HG02759 (cell line): Measurements from ENCODE around the gene RPL15.

Experiments used
- ATAC-seq: cut with Tn5 transposase; IDR thresholded peaks from one replicate; pipeline ENCODE4 v1.9.1; 2021; ENCODE audit warnings: mild to moderate bottlenecking, moderate library complexity; ENCODE audit not compliant: unreplicated experiment

Gene RPL15

DNA sequence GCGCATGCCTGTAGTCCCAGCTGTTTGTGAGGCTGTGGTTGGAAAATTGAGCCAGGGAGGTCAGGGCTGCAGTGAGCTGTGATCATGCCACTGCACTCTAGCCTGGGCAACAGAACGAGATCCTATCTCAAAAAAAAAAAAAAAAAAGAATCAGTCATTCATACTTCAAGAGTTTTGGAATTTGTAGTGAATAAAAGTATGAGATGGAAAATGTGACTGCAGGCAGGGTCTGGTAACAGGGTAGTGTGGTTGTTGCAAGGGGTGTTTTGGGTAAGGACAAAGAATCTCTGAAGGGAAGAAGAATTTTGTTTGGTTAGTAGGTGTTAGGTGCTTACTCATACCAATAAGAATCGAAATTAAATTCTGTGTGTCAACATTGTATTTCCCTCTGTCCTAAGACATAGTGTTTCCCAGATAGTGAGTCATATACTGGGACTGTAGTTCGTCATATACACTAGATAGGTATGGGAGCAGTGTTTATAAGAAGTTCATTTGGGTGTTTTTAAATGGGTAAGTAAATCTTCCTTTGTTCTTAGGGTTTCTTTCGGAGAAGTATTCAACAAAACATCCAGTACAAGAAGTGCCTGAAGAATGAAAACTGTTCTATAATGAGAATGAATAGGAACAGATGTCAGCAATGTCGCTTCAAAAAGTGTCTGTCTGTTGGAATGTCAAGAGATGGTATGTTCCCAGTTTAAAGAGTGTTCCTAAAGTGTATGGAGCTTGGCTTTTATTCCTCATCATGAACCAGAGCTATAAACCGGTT lies 42.4 kb downstream of the RPL15 start:
- no peak for ATAC-seq

DNA sequence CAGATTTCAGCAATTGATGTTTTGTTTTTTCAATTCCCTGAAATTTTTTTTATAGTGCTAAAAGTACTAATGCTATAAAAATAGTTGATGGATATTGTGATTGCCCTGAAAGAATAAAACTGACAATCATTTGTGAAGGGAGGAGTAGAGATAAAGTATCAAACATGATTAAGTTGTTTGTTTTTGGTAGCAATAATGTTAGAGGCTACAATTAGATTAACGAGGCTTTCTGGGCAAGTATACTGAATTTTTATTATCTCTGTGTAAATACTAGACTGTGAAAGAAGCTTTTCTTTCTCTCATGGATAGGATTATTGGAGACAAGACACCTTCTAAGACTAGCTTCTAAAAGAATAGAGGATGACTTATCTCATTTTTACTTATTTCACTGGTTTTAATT lies 43.7 kb downstream of the RPL15 start:
- no peak for ATAC-seq

DNA sequence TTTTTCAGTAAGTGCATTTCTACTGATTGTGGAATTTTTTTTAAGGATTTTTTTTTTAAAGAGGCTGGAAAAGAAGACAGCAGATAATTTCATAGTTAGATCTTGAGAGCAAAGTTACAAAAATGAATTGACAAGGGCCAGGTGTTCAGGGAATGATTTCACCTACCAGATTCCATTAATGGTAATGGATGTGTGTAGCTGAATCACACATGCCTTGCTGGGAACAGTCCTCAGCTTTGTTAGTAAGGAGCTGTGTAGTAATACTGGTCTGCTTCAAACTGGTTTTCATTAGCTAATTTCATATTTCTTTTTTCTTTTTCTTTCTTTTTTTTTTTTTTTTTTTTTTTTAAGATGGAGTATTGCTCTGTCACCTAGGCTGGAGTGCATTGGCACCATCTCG lies 44.1 kb downstream of the RPL15 start:
- ATAC-seq, result no peak

- ATAC-seq, result no peak
Observed at GRCh38 chr3:23961913-23962312, 45.0 kb downstream of the RPL15 start.

DNA sequence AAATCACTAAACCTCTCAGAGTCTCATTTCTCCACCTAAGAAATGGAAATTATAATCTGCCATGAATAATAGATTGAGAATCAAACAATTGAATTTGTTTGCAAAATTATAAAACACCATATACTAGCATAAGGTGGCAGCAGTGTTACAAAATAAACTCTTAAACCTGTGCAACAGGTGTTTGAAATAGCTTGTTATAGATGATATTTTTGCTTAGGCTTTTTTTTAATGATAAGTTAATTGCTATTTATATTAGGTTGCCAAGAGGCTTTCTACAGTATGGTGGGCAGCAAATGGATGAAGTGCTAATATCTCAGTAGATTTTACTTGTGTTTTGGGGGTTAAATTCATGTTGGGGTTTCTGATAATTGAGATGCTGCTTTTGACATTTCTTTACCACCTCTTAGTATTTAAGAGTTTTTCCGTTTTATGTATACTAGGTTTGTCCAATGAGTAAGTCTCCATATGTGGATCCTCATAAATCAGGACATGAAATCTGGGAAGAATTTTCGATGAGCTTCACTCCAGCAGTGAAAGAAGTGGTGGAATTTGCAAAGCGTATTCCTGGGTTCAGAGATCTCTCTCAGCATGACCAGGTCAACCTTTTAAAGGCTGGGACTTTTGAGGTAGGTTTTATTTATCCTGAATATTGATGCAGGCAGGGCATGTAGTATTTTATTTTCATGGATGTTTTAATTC lies 47.8 kb downstream of the RPL15 start:
- ATAC-seq, result no peak

GRCh38 chr3:23966328-23966727 lies 49.4 kb downstream of the RPL15 start:
- no peak for ATAC-seq

- no peak for ATAC-seq
Observed at GRCh38 chr3:23968463-23969184, 51.7 kb downstream of the RPL15 start.

DNA sequence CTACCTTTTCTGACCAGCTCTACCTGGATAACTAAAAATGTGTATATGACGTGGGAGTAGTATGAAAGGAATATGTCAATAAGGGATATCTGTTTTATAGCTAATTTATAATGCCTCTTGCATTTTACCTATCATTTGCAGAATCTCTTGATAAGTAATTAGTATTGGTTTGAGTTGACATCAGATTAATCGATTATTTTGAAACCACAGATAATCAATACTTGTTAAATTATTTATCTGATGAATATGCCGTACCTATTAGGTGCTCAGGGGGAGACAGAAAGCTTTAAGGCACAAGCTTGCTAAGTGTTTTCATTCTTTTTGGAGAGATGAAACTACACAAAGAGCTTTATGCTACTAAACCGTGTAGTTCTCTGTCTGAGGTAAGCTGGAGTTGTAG lies 52.5 kb downstream of the RPL15 start:
- ATAC-seq, result no peak
